Tibial nerve (tissue), 4 donors: ENCODE measurements around the gene MMP25.

ENCODE experiments used
- EP300 ChIP-seq, 2 donors: sonication (generic); formaldehyde crosslinking; IDR thresholded peaks; one replicate each; pipeline ENCODE4 v1.6.1; 2017; ENCODE audit warnings: antibody characterized with exemption in 2 of 2, mild to moderate bottlenecking in 1 of 2
- POLR2A ChIP-seq, 2 donors: fragments of 450-650 bp; IDR thresholded peaks; one replicate each; pipeline ENCODE4 v1.6.1; 2017; ENCODE audit warnings: antibody characterized with exemption in 2 of 2, mild to moderate bottlenecking in 2 of 2, moderate library complexity in 2 of 2
- TF ChIP-seq, protein P1 (sequence below), 5 experiments: fragments of 200-600 bp in 3 of 5; fragments of 450-650 bp in 2 of 5; sonication (generic) in 3 of 5; IDR thresholded peaks; one replicate each; pipeline ENCODE4 v1.5.1; 2016 to 2019; ENCODE audit warnings: antibody characterized with exemption in 5 of 5, mild to moderate bottlenecking in 3 of 5, moderate library complexity in 2 of 5

DNA sequence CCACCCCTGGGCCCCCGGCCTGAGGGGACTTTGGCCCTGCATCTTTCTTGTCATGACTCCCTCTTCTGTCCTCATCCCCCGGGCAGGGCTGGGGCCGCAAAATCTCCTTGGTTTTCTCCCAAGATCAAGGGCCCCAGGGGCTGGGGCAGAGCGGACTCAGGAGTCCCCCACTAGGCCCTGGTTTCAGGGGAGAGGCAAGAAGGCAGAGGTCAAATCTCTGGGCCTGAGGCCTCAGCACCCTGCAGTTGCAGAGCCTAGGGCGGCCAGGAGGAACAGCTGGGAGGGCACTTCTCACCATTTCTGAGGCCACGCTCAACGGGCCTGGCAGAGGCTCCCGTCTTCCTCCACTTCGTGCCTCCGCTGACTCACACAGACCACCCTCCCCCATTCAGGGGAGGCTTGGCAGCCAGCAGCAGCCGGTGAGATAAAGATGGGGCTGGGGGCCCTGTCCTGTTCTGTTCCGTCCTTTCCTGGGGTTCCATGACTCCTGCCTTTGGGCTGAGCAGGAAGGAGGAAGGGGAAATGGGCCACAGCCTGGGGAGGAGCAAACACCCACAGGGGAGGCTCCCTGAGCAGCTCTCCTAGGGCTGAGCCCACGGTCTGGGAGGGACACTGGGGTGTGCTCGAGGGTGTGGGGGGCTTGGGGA is 40.4 kb downstream of the MMP25 start:
- TF ChIP-seq, protein P1, sequence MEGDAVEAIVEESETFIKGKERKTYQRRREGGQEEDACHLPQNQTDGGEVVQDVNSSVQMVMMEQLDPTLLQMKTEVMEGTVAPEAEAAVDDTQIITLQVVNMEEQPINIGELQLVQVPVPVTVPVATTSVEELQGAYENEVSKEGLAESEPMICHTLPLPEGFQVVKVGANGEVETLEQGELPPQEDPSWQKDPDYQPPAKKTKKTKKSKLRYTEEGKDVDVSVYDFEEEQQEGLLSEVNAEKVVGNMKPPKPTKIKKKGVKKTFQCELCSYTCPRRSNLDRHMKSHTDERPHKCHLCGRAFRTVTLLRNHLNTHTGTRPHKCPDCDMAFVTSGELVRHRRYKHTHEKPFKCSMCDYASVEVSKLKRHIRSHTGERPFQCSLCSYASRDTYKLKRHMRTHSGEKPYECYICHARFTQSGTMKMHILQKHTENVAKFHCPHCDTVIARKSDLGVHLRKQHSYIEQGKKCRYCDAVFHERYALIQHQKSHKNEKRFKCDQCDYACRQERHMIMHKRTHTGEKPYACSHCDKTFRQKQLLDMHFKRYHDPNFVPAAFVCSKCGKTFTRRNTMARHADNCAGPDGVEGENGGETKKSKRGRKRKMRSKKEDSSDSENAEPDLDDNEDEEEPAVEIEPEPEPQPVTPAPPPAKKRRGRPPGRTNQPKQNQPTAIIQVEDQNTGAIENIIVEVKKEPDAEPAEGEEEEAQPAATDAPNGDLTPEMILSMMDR (IDR thresholded peaks at IDR 0.05) = no peak
- no peak for TF ChIP-seq POLR2A (IDR thresholded peaks at IDR 0.05)
- TF ChIP-seq EP300 (IDR thresholded peaks at IDR 0.05) = no peak
